Activated CD4-positive, alpha-beta T cell treated with anti-CD3 and anti-CD28 coated beads, Interleukin-2, Interleukin-6, amounts not matched to agents 100 ng/mL and 50 ng/mL, durations not matched to agents 16 hours and 8 hours (primary cell): ENCODE results near the gene MAP3K20.
A peak's percentile ranks its signal among the peaks of the same experiment; 100 is the strongest.
"Not testable (repeated sequence)": the region's sequence is repeated elsewhere in the genome, so short reads cannot be mapped to it uniquely, and the experiment has no call there.

Experiments
- DNase-seq: peaks from one replicate; pipeline ENCODE4 v3.0.0-alpha.2; 2020

The MAP3K20 gene

GRCh38 chr2:173128132-173128531 is 52.5 kb downstream of the MAP3K20 start:
- DNase-seq, result not testable (repeated sequence)

- no peak for DNase-seq
Observed at GRCh38 chr2:173130496-173131465, 55.1 kb downstream of the MAP3K20 start.

GRCh38 chr2:173132531-173132930 is 56.9 kb downstream of the MAP3K20 start:
- DNase-seq, result no peak

GRCh38 chr2:173134703-173135102 is 59.1 kb downstream of the MAP3K20 start:
- DNase-seq, result peak; percentile 65

- no peak for DNase-seq
Observed at GRCh38 chr2:173136067-173136466, 60.4 kb downstream of the MAP3K20 start.

- DNase-seq, result no peak
Observed at GRCh38 chr2:173136599-173136998, 61.0 kb downstream of the MAP3K20 start.

- DNase-seq, result no peak
Observed at GRCh38 chr2:173137610-173138009, 62.0 kb downstream of the MAP3K20 start.

- no peak for DNase-seq
Observed at GRCh38 chr2:173138962-173139361, 63.3 kb downstream of the MAP3K20 start.

- no peak for DNase-seq
Observed at GRCh38 chr2:173141666-173142065, 66.0 kb downstream of the MAP3K20 start.

GRCh38 chr2:173145454-173145853 is 69.8 kb downstream of the MAP3K20 start:
- DNase-seq, result peak; percentile 77

- peak; percentile 41 for DNase-seq
Observed at GRCh38 chr2:173146590-173146989, 70.9 kb downstream of the MAP3K20 start.

- DNase-seq, result no peak
Observed at GRCh38 chr2:173148520-173148919, 72.9 kb downstream of the MAP3K20 start.

GRCh38 chr2:173149491-173149890 is 73.8 kb downstream of the MAP3K20 start:
- DNase-seq, result peak; percentile 86

- no peak for DNase-seq
Observed at GRCh38 chr2:173150087-173150486, 74.4 kb downstream of the MAP3K20 start.

- no peak for DNase-seq
Observed at GRCh38 chr2:173150963-173151362, 75.3 kb downstream of the MAP3K20 start.

GRCh38 chr2:173151671-173152401 is 76.2 kb downstream of the MAP3K20 start:
- DNase-seq, result peak; percentile 76

GRCh38 chr2:173153301-173153885 is 77.7 kb downstream of the MAP3K20 start:
- no peak for DNase-seq

GRCh38 chr2:173157676-173158293 is 82.1 kb downstream of the MAP3K20 start:
- no peak for DNase-seq

- DNase-seq, result no peak
Observed at GRCh38 chr2:173159791-173160463, 84.3 kb downstream of the MAP3K20 start.

- DNase-seq, result no peak
Observed at GRCh38 chr2:173160618-173161017, 85.0 kb downstream of the MAP3K20 start.

GRCh38 chr2:173161040-173161439 is 85.4 kb downstream of the MAP3K20 start:
- DNase-seq, result no peak

- no peak for DNase-seq
Observed at GRCh38 chr2:173161507-173161906, 85.9 kb downstream of the MAP3K20 start.
